SKM-1 (cell line): ENCODE measurements around the gene A4GNT.

Experiments used
- DNase-seq: peaks from one replicate; lab custom pipeline; 2025; ENCODE audit not compliant: unreplicated experiment; lab: John Stamatoyannopoulos, UW

A4GNT gene

GRCh38 chr3:138081371-138082084 is 50.7 kb downstream of the A4GNT start:
- no peak for DNase-seq

- DNase-seq: no peak
Measured at GRCh38 chr3:138079901-138080300, 52.3 kb downstream of the A4GNT start.

- DNase-seq: no peak
Measured at GRCh38 chr3:138078901-138079344, 53.3 kb downstream of the A4GNT start.

DNA sequence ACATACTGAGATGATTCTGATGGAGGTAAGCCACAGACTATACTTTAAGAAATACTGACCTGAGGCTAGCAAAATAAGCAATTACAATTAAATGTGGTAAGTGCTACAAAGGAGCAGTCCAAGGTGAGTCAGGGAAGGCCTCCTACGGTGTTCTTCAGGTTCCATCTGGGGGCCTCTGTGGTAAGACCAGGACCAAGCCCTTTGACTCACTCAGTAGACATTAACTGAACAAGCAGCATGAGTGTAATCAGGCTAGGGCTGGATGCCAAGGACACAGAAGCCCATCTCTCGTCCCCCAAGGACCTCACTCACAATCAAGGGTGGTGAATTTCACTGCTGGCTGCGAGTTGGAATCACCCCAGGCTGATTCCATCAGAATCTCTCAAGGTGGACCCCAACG is 54.1 kb downstream of the A4GNT start:
- no peak for DNase-seq
